Measurements from ENCODE around the gene CDC42SE2.
"Not testable (repeated sequence)": the region's sequence is repeated elsewhere in the genome, so short reads cannot be mapped to it uniquely, and the experiment has no call there.

The CDC42SE2 gene

GRCh38 chr5:131377785-131378325 is 114.0 kb downstream of the CDC42SE2 start:
- no peak overlapping the region for H3K4me3 ChIP-seq (ENCODE audit: low read length, poor library complexity, severe bottlenecking)
- H3K9ac ChIP-seq (ENCODE audit: low read depth, low read length, poor library complexity, severe bottlenecking) = no peak overlapping the region
- H3K9me2 ChIP-seq (replicated peaks; ENCODE audit: low read depth, low read length) = no peaks in the 10 kb centered on the region
- H3K79me2 ChIP-seq (ENCODE audit: insufficient read depth, low read length) = peaks cover 48% of the 10 kb centered on the region
- no peak for TF ChIP-seq EZH2phosphoT487 (IDR thresholded peaks at IDR 0.05; ENCODE audit: borderline replicate concordance)
- TF ChIP-seq CTCF (conservative IDR thresholded peaks at IDR 0.05; ENCODE audit: low read length) = no peak
- H3K4me1 ChIP-seq (ENCODE audit: insufficient read depth, low read length, poor library complexity, severe bottlenecking) = peaks cover 12% of the 10 kb centered on the region
- no peaks in the 10 kb centered on the region for H3K36me3 ChIP-seq (ENCODE audit: insufficient read depth, low read length)
- peaks cover 11% of the 10 kb centered on the region for H4K20me1 ChIP-seq (ENCODE audit: insufficient read depth, low read length, poor library complexity, severe bottlenecking)
- H3K4me2 ChIP-seq (ENCODE audit: low read depth, low read length, poor library complexity, severe bottlenecking) = no peak overlapping the region
- no peak overlapping the region for H2AFZ ChIP-seq (ENCODE audit: low read length)
- H3K27me3 ChIP-seq (ENCODE audit: insufficient read depth, low read length, poor library complexity, severe bottlenecking) = no peaks in the 10 kb centered on the region
- no peaks in the 10 kb centered on the region for H3F3A ChIP-seq (ENCODE audit: low read depth)
- H3K9me3 ChIP-seq (ENCODE audit: insufficient read depth, low read depth, low read length) = no peaks in the 10 kb centered on the region

DNA sequence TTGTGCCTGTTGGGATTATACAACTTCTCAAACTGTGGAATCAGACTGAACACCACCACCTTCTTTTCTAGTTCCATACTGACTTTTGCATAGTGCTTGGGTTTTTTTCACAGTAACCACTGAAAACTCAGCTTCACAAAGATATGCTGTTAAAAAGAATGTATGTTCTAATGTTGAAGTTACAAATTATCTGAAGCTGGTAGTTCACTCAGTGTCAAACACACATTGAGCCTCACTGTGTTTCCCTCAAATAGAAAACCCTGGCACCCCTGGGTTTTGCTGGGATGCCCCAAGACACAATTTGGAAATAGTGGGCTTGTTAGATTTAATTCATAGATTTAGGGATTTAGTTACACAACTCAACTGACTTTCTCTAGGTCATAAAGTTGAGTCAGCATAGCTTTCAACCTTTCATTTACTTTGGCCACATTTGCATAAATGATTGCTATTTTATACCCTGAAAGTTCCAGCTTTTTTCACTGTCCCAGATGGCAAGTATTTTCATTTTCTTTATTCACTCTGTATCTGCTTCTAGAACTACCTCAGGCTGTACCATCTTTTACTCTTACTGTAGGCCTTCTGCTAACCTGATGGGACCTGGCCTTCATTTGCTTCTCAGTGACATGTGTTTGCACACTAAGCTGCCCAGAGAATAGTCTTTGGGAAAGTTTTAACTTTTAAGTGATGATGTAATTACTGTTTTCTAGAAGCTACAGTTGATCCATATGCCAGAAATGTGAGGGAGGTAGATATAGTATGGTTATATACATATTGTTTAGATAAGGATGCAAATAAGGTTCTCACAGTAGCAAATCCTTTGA is 115.1 kb downstream of the CDC42SE2 start:
- Histone ChIP-seq H3F3A (ENCODE audit: low read depth) (no peaks in the 10 kb centered on the region), H4K20me1 (ENCODE audit: insufficient read depth, low read length, poor library complexity, severe bottlenecking) (peaks cover 14% of the 10 kb centered on the region), H3K9ac (ENCODE audit: low read depth, low read length, poor library complexity, severe bottlenecking) (no peak overlapping the region)

GRCh38 chr5:131379723-131380122 is 115.9 kb downstream of the CDC42SE2 start:
- peaks cover 14% of the 10 kb centered on the region for H4K20me1 ChIP-seq (ENCODE audit: insufficient read depth, low read length, poor library complexity, severe bottlenecking)
- no peaks in the 10 kb centered on the region for H3K27me3 ChIP-seq (ENCODE audit: insufficient read depth, low read length, poor library complexity, severe bottlenecking)
- H3F3A ChIP-seq (ENCODE audit: low read depth) = no peaks in the 10 kb centered on the region
- no peak overlapping the region for H3K4me3 ChIP-seq (ENCODE audit: low read length, poor library complexity, severe bottlenecking)
- no peaks in the 10 kb centered on the region for H3K36me3 ChIP-seq (ENCODE audit: insufficient read depth, low read length)
- TF ChIP-seq CTCF (conservative IDR thresholded peaks at IDR 0.05; ENCODE audit: low read length) (no peak), EZH2phosphoT487 (IDR thresholded peaks at IDR 0.05; ENCODE audit: borderline replicate concordance) (no peak)
- H3K4me2 ChIP-seq (ENCODE audit: low read depth, low read length, poor library complexity, severe bottlenecking) = no peak overlapping the region
- no peak overlapping the region for H2AFZ ChIP-seq (ENCODE audit: low read length)
- no peaks in the 10 kb centered on the region for H3K9me2 ChIP-seq (replicated peaks; ENCODE audit: low read depth, low read length)
- H3K4me1 ChIP-seq (ENCODE audit: insufficient read depth, low read length, poor library complexity, severe bottlenecking) = peaks cover 18% of the 10 kb centered on the region
- peaks cover 59% of the 10 kb centered on the region for H3K79me2 ChIP-seq (ENCODE audit: insufficient read depth, low read length)
- no peak overlapping the region for H3K9ac ChIP-seq (ENCODE audit: low read depth, low read length, poor library complexity, severe bottlenecking)
- no peaks in the 10 kb centered on the region for H3K9me3 ChIP-seq (ENCODE audit: insufficient read depth, low read depth, low read length)

More for the DNA sequence above, 115.1 kb downstream of the CDC42SE2 start:
- Histone ChIP-seq H2AFZ (ENCODE audit: low read length) (no peak overlapping the region), H3K4me1 (ENCODE audit: insufficient read depth, low read length, poor library complexity, severe bottlenecking) (peaks cover 18% of the 10 kb centered on the region), H3K9me3 (ENCODE audit: insufficient read depth, low read depth, low read length) (no peaks in the 10 kb centered on the region), H3K36me3 (ENCODE audit: insufficient read depth, low read length) (no peaks in the 10 kb centered on the region), H3K79me2 (ENCODE audit: insufficient read depth, low read length) (peaks cover 51% of the 10 kb centered on the region), H3K4me3 (ENCODE audit: low read length, poor library complexity, severe bottlenecking) (no peak overlapping the region), H3K27me3 (ENCODE audit: insufficient read depth, low read length, poor library complexity, severe bottlenecking) (no peaks in the 10 kb centered on the region), H3K9me2 (replicated peaks; ENCODE audit: low read depth, low read length) (no peaks in the 10 kb centered on the region), H3K4me2 (ENCODE audit: low read depth, low read length, poor library complexity, severe bottlenecking) (no peak overlapping the region)
- TF ChIP-seq CTCF (conservative IDR thresholded peaks at IDR 0.05; ENCODE audit: low read length) (no peak), EZH2phosphoT487 (IDR thresholded peaks at IDR 0.05; ENCODE audit: borderline replicate concordance) (no peak)

GRCh38 chr5:131380238-131380637 is 116.4 kb downstream of the CDC42SE2 start:
- H2AFZ ChIP-seq (ENCODE audit: low read length); H3K4me2 ChIP-seq (ENCODE audit: low read depth, low read length, poor library complexity, severe bottlenecking); H3K4me3 ChIP-seq (ENCODE audit: low read length, poor library complexity, severe bottlenecking); H3K9me2 ChIP-seq (replicated peaks; ENCODE audit: low read depth, low read length); H3K9ac ChIP-seq (ENCODE audit: low read depth, low read length, poor library complexity, severe bottlenecking); H3K27me3 ChIP-seq (ENCODE audit: insufficient read depth, low read length, poor library complexity, severe bottlenecking); H3F3A ChIP-seq (ENCODE audit: low read depth); H3K36me3 ChIP-seq (ENCODE audit: insufficient read depth, low read length); H3K9me3 ChIP-seq (ENCODE audit: insufficient read depth, low read depth, low read length): not testable (repeated sequence)
- peaks cover 57% of the 10 kb centered on the region for H3K79me2 ChIP-seq (ENCODE audit: insufficient read depth, low read length)
- peaks cover 18% of the 10 kb centered on the region for H3K4me1 ChIP-seq (ENCODE audit: insufficient read depth, low read length, poor library complexity, severe bottlenecking)
- H4K20me1 ChIP-seq (ENCODE audit: insufficient read depth, low read length, poor library complexity, severe bottlenecking) = peaks cover 14% of the 10 kb centered on the region

Measured in Loucy (cell line).